IMR-90 (cell line): ENCODE results near the gene BRD4. TPM values are rescaled to one million over a fixed set of nuclear protein-coding genes. Genes with fewer than 3 reads are reported as not detected.
A peak's percentile ranks its signal among the peaks of the same experiment; 100 is the strongest.

Experiments
- ATAC-seq: fragments of 200-7000 bp; cut with Tn5 transposase; 2 replicates; pipeline ENCODE4 v1.9.1; 2020; ENCODE audit warnings: low read depth, mild to moderate bottlenecking, moderate library complexity
- BruUV-seq: library from RNA; stranded (reverse); fragments of 400-500 nt; replicated peaks from 2 replicates; lab custom pipeline; 2021; lab: Mats Ljungman, UMichigan
- CTCF ChIA-PET: fragments of 300-600 bp; formaldehyde crosslinking; extraction: SDS; loops from one replicate; lab custom pipeline; 2021; ENCODE audit warnings: antibody characterized with exemption; lab: Yijun Ruan, JAX
- POLR2A ChIA-PET: fragments of 300-600 bp; sonication (Branson Sonifier 250); formaldehyde crosslinking; loops from one replicate; lab custom pipeline; 2022; ENCODE audit warnings: antibody characterized with exemption; ENCODE audit not compliant: unreplicated experiment; lab: Charles Lee
- DNase-seq: peaks from one replicate; pipeline ENCODE4 v3.0.0; 2013
- H2AFZ ChIP-seq: replicated peaks from 2 replicates; pipeline ENCODE3; 2013; ENCODE audit warnings: low read length, mild to moderate bottlenecking; ENCODE audit not compliant: poor library complexity
- H2AK5ac ChIP-seq: 2 replicates; pipeline ENCODE4 v1.6.1; 2013; ENCODE audit warnings: low read depth, low read length, inconsistent platforms
- H2AK9ac ChIP-seq: replicated peaks from 2 replicates; pipeline ENCODE3; 2013; ENCODE audit warnings: mild to moderate bottlenecking, low read depth, low read length, moderate library complexity; ENCODE audit not compliant: poor library complexity
- H2BK120ac ChIP-seq: 2 replicates; pipeline ENCODE4 v1.6.1; 2013; ENCODE audit warnings: low read depth, low read length, inconsistent platforms
- H2BK15ac ChIP-seq: 3 replicates; pipeline ENCODE4 v1.6.1; 2013; ENCODE audit warnings: low read depth, low read length, inconsistent platforms
- H2BK20ac ChIP-seq: 2 replicates; pipeline ENCODE4 v1.6.1; 2013; ENCODE audit warnings: low read depth, mild to moderate bottlenecking, inconsistent platforms, low read length, moderate library complexity
- H2BK5ac ChIP-seq: 2 replicates; pipeline ENCODE4 v1.6.1; 2013; ENCODE audit warnings: mild to moderate bottlenecking, low read depth, low read length, inconsistent platforms; ENCODE audit not compliant: poor library complexity, severe bottlenecking
- H3K14ac ChIP-seq: replicated peaks from 2 replicates; pipeline ENCODE4 v1.6.1; 2013; ENCODE audit warnings: low read depth, low read length, inconsistent platforms
- H3K18ac ChIP-seq: 2 replicates; pipeline ENCODE4 v1.6.1; 2013; ENCODE audit warnings: low read depth, low read length, control low read depth
- H3K23ac ChIP-seq: 2 replicates; pipeline ENCODE4 v1.6.1; 2013; ENCODE audit warnings: low read depth, low read length, inconsistent platforms
- H3K27ac ChIP-seq: 2 replicates; pipeline ENCODE4 v1.5.1; 2013; ENCODE audit warnings: mild to moderate bottlenecking, control low read depth, low read length; ENCODE audit not compliant: insufficient read depth
- H3K27me3 ChIP-seq: 2 replicates; pipeline ENCODE4 v1.6.1; 2013; ENCODE audit warnings: low read length; ENCODE audit not compliant: control insufficient read depth, insufficient read depth
- H3K36me3 ChIP-seq: 2 replicates; pipeline ENCODE4 v1.6.1; 2013; ENCODE audit warnings: low read length, mixed read lengths; ENCODE audit not compliant: control insufficient read depth, insufficient read depth
- H3K4ac ChIP-seq: 2 replicates; pipeline ENCODE4 v1.6.1; 2013; ENCODE audit warnings: low read depth, low read length, inconsistent platforms
- H3K4me1 ChIP-seq: 2 replicates; pipeline ENCODE4 v1.6.1; 2013; ENCODE audit warnings: low read length, mixed read lengths; ENCODE audit not compliant: control insufficient read depth, insufficient read depth
- H3K4me2 ChIP-seq: 2 replicates; pipeline ENCODE4 v1.6.1; 2013; ENCODE audit warnings: low read depth, mild to moderate bottlenecking, control low read depth, low read length, moderate library complexity
- H3K4me3 ChIP-seq: 2 replicates; pipeline ENCODE4 v1.5.1; 2013; ENCODE audit warnings: low read depth, mild to moderate bottlenecking, control low read depth, low read length, moderate library complexity; ENCODE audit not compliant: insufficient read depth
- H3K56ac ChIP-seq: 2 replicates; pipeline ENCODE4 v1.6.1; 2013; ENCODE audit warnings: low read length, inconsistent platforms; ENCODE audit not compliant: insufficient read depth; ENCODE audit errors: extremely low read depth
- H3K79me1 ChIP-seq, 2 experiments: 2 replicates each; pipeline ENCODE4 v1.6.1; 2013; ENCODE audit warnings: low read length in 2 of 2, inconsistent platforms in 1 of 2, low read depth in 1 of 2
- H3K9ac ChIP-seq: 2 replicates; pipeline ENCODE4 v1.6.1; 2013; ENCODE audit warnings: low read depth, low read length, control low read depth
- H3K9me1 ChIP-seq: 2 replicates; pipeline ENCODE4 v1.6.1; 2013; ENCODE audit warnings: low read length, inconsistent platforms; ENCODE audit not compliant: insufficient read depth
- H3K9me3 ChIP-seq: 2 replicates; pipeline ENCODE4 v1.6.1; 2013; ENCODE audit warnings: low read length; ENCODE audit not compliant: control insufficient read depth, insufficient read depth
- H4K20me1 ChIP-seq: 2 replicates; pipeline ENCODE4 v1.6.1; 2013; ENCODE audit warnings: low read length, inconsistent platforms; ENCODE audit not compliant: insufficient read depth
- H4K5ac ChIP-seq: 2 replicates; pipeline ENCODE4 v1.6.1; 2013; ENCODE audit warnings: mild to moderate bottlenecking, low read depth, low read length, control low read depth
- H4K8ac ChIP-seq, 2 experiments: 2 replicates each; pipeline ENCODE4 v1.6.1; 2013; ENCODE audit warnings: low read depth in 2 of 2, low read length in 2 of 2, control low read depth in 1 of 2, inconsistent platforms in 1 of 2
- H4K91ac ChIP-seq: 2 replicates; pipeline ENCODE4 v1.6.1; 2013; ENCODE audit warnings: low read depth, low read length, inconsistent platforms; ENCODE audit not compliant: insufficient read depth
- CEBPB ChIP-seq: IDR thresholded peaks from 2 replicates; pipeline ENCODE4 v1.6.1; 2012; ENCODE audit warnings: low read depth, low read length, improper control_type of control experiment
- CHD1 ChIP-seq: IDR thresholded peaks from 2 replicates; pipeline ENCODE4 v1.6.1; 2012; ENCODE audit warnings: low read depth, low read length, improper control_type of control experiment
- FOS ChIP-seq: fragments of 150-350 bp; IDR thresholded peaks from 2 replicates; pipeline ENCODE4 v1.6.1; 2016; ENCODE audit warnings: low read depth, low read length
- MAFK ChIP-seq: IDR thresholded peaks from 2 replicates; pipeline ENCODE4 v1.6.1; 2012; ENCODE audit warnings: low read depth, low read length, improper control_type of control experiment
- MAZ ChIP-seq: IDR thresholded peaks from 2 replicates; pipeline ENCODE4 v1.6.1; 2012; ENCODE audit warnings: low read depth, mild to moderate bottlenecking, low read length, improper control_type of control experiment, moderate library complexity, borderline replicate concordance
- MXI1 ChIP-seq: IDR thresholded peaks from 2 replicates; pipeline ENCODE4 v1.6.1; 2012; ENCODE audit warnings: low read depth, mild to moderate bottlenecking, low read length, moderate library complexity, borderline replicate concordance
- NFE2L2 ChIP-seq: fragments of 150-350 bp; IDR thresholded peaks from 2 replicates; pipeline ENCODE4 v1.6.1; 2016; ENCODE audit warnings: low read depth, mild to moderate bottlenecking, low read length
- USF2 ChIP-seq: fragments of 150-350 bp; IDR thresholded peaks from 2 replicates; pipeline ENCODE4 v1.6.1; 2017; ENCODE audit warnings: mild to moderate bottlenecking, antibody characterized with exemption, low read length, low read depth
- WGBS, 2 experiments: methylation state at CpG; one replicate each; pipeline versions ENCODE4 v1.1.5 to v1.1.7; 2013; ENCODE audit warnings: missing lambda C conversion rate in 2 of 2; ENCODE audit not compliant: insufficient read length in 1 of 2; ENCODE audit errors: extremely low coverage in 2 of 2; 5-methylcytosine and 5-hydroxymethylcytosine counted together
- dilution Hi-C: fragments of 300-500 bp; cut with HindIII; formaldehyde crosslinking; loops from one replicate; pipeline ENCODE4 v1.14.3; 2018; ENCODE audit warnings: low sequenced_read_pairs; ENCODE audit not compliant: unreplicated experiment
- in situ Hi-C: fragments of 300-500 bp; cut with MboI; formaldehyde crosslinking; loops from 3 replicates; pipeline ENCODE4 v1.14.3; 2019; ENCODE audit warnings: low sequenced_read_pairs, inconsistent platforms, mixed read lengths
- intact Hi-C: fragments of 100-400 bp; cut with micrococcal nuclease; formaldehyde crosslinking; loops from 2 replicates; pipeline ENCODE4 v1.10.0; 2022
- polyA plus RNA-seq, 3 experiments: library from polyadenylated mRNA; depleted of rRNA; stranded (reverse); fragments of >200 nt; gene quantifications; 2 replicates each; pipeline ENCODE4 v1.2.3, GENCODE V29; 2012; ENCODE audit warnings: low replicate concordance in 1 of 3
- total RNA-seq: library from RNA; depleted of rRNA; stranded (reverse); fragments of >200 nt; gene quantifications from 2 replicates; pipeline ENCODE4 v1.2.3, GENCODE V29; 2012

Gene BRD4
- total and polyA plus RNA-seq, 2 of the 4 experiments (the other 2 are of a cell fraction): 7.0 to 21.1 TPM

- no TSS peak for BruUV-seq
- H3K4me1 ChIP-seq: peaks cover 53% of the 10 kb centered on the region
These were observed 12.2 kb downstream of the BRD4 start for GRCh38 chr19:15320116-15320515.

More at GRCh38 chr19:15320116-15320515, 12.2 kb downstream of the BRD4 start:
- Histone ChIP-seq H3K4me2 (peak overlapping the region; percentile 72; the same call in 1 of the 2 replicates), H4K5ac (no peak overlapping the region), H2AFZ (no peak overlapping the region), H3K4ac (no peak overlapping the region), H3K9ac (no peak overlapping the region), H2BK20ac (no peak overlapping the region), H3K4me3 (no peak overlapping the region), H3K56ac (no peak overlapping the region), H3K14ac (no peak overlapping the region), H2BK120ac (no peak overlapping the region), H2BK5ac (peak overlapping the region; percentile 45), H2AK5ac (no peak overlapping the region), H3K27me3 (no peaks in the 10 kb centered on the region), H4K8ac (no peak overlapping the region), H2BK15ac (no peak overlapping the region), H3K27ac (no peak overlapping the region), H4K20me1 (peaks cover 97% of the 10 kb centered on the region), H3K9me1 (peaks cover 61% of the 10 kb centered on the region), H3K9me3 (no peaks in the 10 kb centered on the region), H3K18ac (no peak overlapping the region), H2AK9ac (no peak overlapping the region), H3K23ac (no peak overlapping the region), H3K36me3 (no peaks in the 10 kb centered on the region; the same call in 1 of the 2 replicates), H3K79me1 (peaks cover 0 to 81% of the 10 kb centered on the region in 2 experiments; a peak in 2 of 4 replicates), H4K91ac (no peak overlapping the region)
- TF ChIP-seq MXI1 (no peak), MAFK (no peak), CEBPB (no peak), MAZ (no peak), CHD1 (no peak), USF2 (no peak), NFE2L2 (no peak), FOS (no peak)
- WGBS, 2 experiments: 40% methylated on average over 1 of the region's 4 CpGs; no CpG with 5 or more reads in 1 of the 2 experiments
- in situ Hi-C loops (no loop called here), dilution Hi-C loops (no loop called here), intact Hi-C loops (loop anchor here (5.0 kb wide), 1 partner anchor 38 kb away; no protein-coding TSS in a partner anchor)
- DNase-seq: peak; percentile 73
- ChIA-PET CTCF (no interaction called here), POLR2A (no interaction called here)
- no peak for ATAC-seq
